Measurements from ENCODE around the gene NRXN3. TPM values are rescaled to one million over a fixed set of nuclear protein-coding genes. Genes with fewer than 3 reads are reported as not detected.

NRXN3 gene
- total and polyA plus RNA-seq, 2 of the 4 experiments (the other 2 are of a cell fraction): 4.8 to 25.1 TPM

DNA sequence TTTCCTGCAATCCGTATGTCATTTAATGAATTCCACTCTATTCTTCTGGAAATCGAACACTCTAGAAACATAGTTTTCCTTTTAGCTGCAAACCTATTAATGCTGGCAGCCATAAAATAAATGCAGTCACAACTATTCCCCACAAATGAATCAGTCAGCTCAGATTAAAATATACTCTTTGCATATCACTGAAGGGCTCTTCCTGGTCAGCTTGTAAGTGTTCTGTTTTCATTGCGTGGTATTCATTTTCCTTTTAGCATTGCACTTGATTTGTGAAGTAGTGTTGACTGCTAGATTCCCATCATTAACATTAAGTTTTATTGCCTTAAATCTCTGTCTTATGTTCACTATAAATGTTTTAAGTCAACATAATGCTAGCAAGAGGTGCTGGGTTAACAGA, 1355.2 kb downstream of the NRXN3 start:
- no peaks in the 10 kb centered on the region for H3K27me3 ChIP-seq (ENCODE audit: control insufficient read depth, insufficient read depth, low read length)
- no peak overlapping the region for H2BK120ac ChIP-seq (ENCODE audit: low read depth, low read length)
- no peak overlapping the region for H3K4ac ChIP-seq (ENCODE audit: low read depth, low read length)
- H3K36me3 ChIP-seq (ENCODE audit: control insufficient read depth, insufficient read depth, low read length): no peaks in the 10 kb centered on the region
- dilution Hi-C loops (cut with HindIII; ENCODE audit: low sequenced_read_pairs, unreplicated experiment): no loop called here
- no peak overlapping the region for H2AK9ac ChIP-seq (replicated peaks; ENCODE audit: low read depth, low read length, poor library complexity)
- H3K56ac ChIP-seq (ENCODE audit: extremely low read depth, insufficient read depth, low read length): no peak overlapping the region
- H2AFZ ChIP-seq (replicated peaks; ENCODE audit: low read length, poor library complexity): no peak overlapping the region
- WGBS, 2 experiments (ENCODE audit: extremely low coverage in 2 of 2, insufficient read length in 1 of 2): no CpG with 5 or more reads among the region's 3 CpGs
- no peak for ATAC-seq (ENCODE audit: low read depth)
- H3K4me2 ChIP-seq (ENCODE audit: low read depth, low read length): no peak overlapping the region
- no peak overlapping the region for H3K27ac ChIP-seq (ENCODE audit: insufficient read depth, low read length)
- H3K9ac ChIP-seq (ENCODE audit: low read depth, low read length): no peak overlapping the region
- no peaks in the 10 kb centered on the region for H3K4me1 ChIP-seq (ENCODE audit: control insufficient read depth, insufficient read depth, low read length)
- intact Hi-C loops (cut with micrococcal nuclease): no loop called here
- ChIA-PET POLR2A (ENCODE audit: unreplicated experiment) (no interaction called here), CTCF (interaction anchor here (0.5 kb wide), 1 partner anchor 443 kb away, joined by 3 read pairs; no protein-coding TSS in a partner anchor)
- TF ChIP-seq CEBPB (IDR thresholded peaks at IDR 0.05; ENCODE audit: low read depth, low read length) (no peak), FOS (IDR thresholded peaks at IDR 0.05; ENCODE audit: low read depth, low read length) (no peak), BHLHE40 (IDR thresholded peaks at IDR 0.05; ENCODE audit: low read depth, low read length) (no peak), RFX5 (IDR thresholded peaks at IDR 0.05; ENCODE audit: low read depth, low read length) (no peak), NFE2L2 (IDR thresholded peaks at IDR 0.05; ENCODE audit: low read depth, low read length) (no peak), CHD1 (IDR thresholded peaks at IDR 0.05; ENCODE audit: low read depth, low read length) (no peak), SMC3 (IDR thresholded peaks at IDR 0.05; ENCODE audit: low read depth, low read length) (no peak), MXI1 (IDR thresholded peaks at IDR 0.05; ENCODE audit: borderline replicate concordance, low read depth, low read length) (no peak), RCOR1 (IDR thresholded peaks at IDR 0.05; ENCODE audit: insufficient replicate concordance, low read length) (no peak), RAD21 (IDR thresholded peaks at IDR 0.05; ENCODE audit: low read length) (no peak), ELK1 (IDR thresholded peaks at IDR 0.05; ENCODE audit: borderline replicate concordance, low read depth, low read length) (no peak), MAZ (IDR thresholded peaks at IDR 0.05; ENCODE audit: borderline replicate concordance, low read depth, low read length) (no peak), POLR2A (IDR thresholded peaks at IDR 0.05; ENCODE audit: low read depth, low read length) (no peak), MAFK (IDR thresholded peaks at IDR 0.05; ENCODE audit: low read depth, low read length) (no peak)
- TF ChIP-seq, protein P1, sequence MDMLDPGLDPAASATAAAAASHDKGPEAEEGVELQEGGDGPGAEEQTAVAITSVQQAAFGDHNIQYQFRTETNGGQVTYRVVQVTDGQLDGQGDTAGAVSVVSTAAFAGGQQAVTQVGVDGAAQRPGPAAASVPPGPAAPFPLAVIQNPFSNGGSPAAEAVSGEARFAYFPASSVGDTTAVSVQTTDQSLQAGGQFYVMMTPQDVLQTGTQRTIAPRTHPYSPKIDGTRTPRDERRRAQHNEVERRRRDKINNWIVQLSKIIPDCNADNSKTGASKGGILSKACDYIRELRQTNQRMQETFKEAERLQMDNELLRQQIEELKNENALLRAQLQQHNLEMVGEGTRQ (IDR thresholded peaks at IDR 0.05; ENCODE audit: low read depth, low read length): no peak
- TF ChIP-seq, protein P2, sequence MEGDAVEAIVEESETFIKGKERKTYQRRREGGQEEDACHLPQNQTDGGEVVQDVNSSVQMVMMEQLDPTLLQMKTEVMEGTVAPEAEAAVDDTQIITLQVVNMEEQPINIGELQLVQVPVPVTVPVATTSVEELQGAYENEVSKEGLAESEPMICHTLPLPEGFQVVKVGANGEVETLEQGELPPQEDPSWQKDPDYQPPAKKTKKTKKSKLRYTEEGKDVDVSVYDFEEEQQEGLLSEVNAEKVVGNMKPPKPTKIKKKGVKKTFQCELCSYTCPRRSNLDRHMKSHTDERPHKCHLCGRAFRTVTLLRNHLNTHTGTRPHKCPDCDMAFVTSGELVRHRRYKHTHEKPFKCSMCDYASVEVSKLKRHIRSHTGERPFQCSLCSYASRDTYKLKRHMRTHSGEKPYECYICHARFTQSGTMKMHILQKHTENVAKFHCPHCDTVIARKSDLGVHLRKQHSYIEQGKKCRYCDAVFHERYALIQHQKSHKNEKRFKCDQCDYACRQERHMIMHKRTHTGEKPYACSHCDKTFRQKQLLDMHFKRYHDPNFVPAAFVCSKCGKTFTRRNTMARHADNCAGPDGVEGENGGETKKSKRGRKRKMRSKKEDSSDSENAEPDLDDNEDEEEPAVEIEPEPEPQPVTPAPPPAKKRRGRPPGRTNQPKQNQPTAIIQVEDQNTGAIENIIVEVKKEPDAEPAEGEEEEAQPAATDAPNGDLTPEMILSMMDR (conservative IDR thresholded peaks at IDR 0.05; ENCODE audit: low read depth, low read length): no peak
- no peaks in the 10 kb centered on the region for H3K79me1 ChIP-seq (ENCODE audit: low read depth in 1 of 2, low read length in 2 of 2)
- H3K14ac ChIP-seq (replicated peaks; ENCODE audit: low read depth, low read length): no peak overlapping the region
- H3K9me1 ChIP-seq (ENCODE audit: insufficient read depth, low read length): no peaks in the 10 kb centered on the region
- no peak for DNase-seq
- H4K20me1 ChIP-seq (ENCODE audit: insufficient read depth, low read length): no peaks in the 10 kb centered on the region
- H3K4me3 ChIP-seq (ENCODE audit: insufficient read depth, low read depth, low read length): no peak overlapping the region
- H4K8ac ChIP-seq (ENCODE audit: low read depth in 2 of 2, low read length in 2 of 2): no peak overlapping the region
- H2BK20ac ChIP-seq (ENCODE audit: low read depth, low read length): no peak overlapping the region
- H3K9me3 ChIP-seq (ENCODE audit: control insufficient read depth, insufficient read depth, low read length): no peaks in the 10 kb centered on the region
- H4K91ac ChIP-seq (ENCODE audit: insufficient read depth, low read depth, low read length): no peak overlapping the region
- BruUV-seq (replicated peaks): no TSS peak
- no peak overlapping the region for H2AK5ac ChIP-seq (ENCODE audit: low read depth, low read length)
- H3K23ac ChIP-seq (ENCODE audit: low read depth, low read length): no peak overlapping the region
- in situ Hi-C loops (cut with MboI; ENCODE audit: low sequenced_read_pairs): no loop called here
- no peak overlapping the region for H2BK5ac ChIP-seq (ENCODE audit: low read depth, low read length, poor library complexity, severe bottlenecking)
- H2BK15ac ChIP-seq (ENCODE audit: low read depth, low read length): no peak overlapping the region
- no peak overlapping the region for H3K18ac ChIP-seq (ENCODE audit: low read depth, low read length)
- H4K5ac ChIP-seq (ENCODE audit: low read depth, low read length): no peak overlapping the region

Measured in IMR-90 (cell line).